GM12878 (cell line): Measurements from ENCODE around the gene DAAM1. TPM values are rescaled to one million over a fixed set of nuclear protein-coding genes. Genes with fewer than 3 reads are reported as not detected.

Experiments
- ATAC-seq: fragments of 200-7000 bp; cut with Tn5 transposase; 3 replicates; pipeline ENCODE4 v1.9.1; 2020; ENCODE audit warnings: mild to moderate bottlenecking, moderate library complexity
- BruUV-seq: library from RNA; stranded (reverse); fragments of 400-500 nt; replicated peaks from 2 replicates; lab custom pipeline; 2021; lab: Mats Ljungman, UMichigan
- CTCF ChIA-PET: fragments of 300-600 bp; sonication (Branson Sonifier 250); formaldehyde crosslinking; extraction: SDS; loops from one replicate; lab custom pipeline; 2021; ENCODE audit warnings: inconsistent platforms; lab: Yijun Ruan, JAX
- POLR2A ChIA-PET: fragments of 350-600 bp; formaldehyde crosslinking; extraction: SDS; loops from one replicate; lab custom pipeline; 2021; ENCODE audit warnings: inconsistent platforms; lab: Charles Lee
- RAD21 ChIA-PET: fragments of 300-600 bp; sonication (Branson Sonifier 250); formaldehyde crosslinking; loops from one replicate; lab custom pipeline; 2023; ENCODE audit warnings: antibody characterized with exemption; ENCODE audit not compliant: unreplicated experiment; lab: Charles Lee
- SMC1A ChIA-PET: fragments of 300-600 bp; sonication (Branson Sonifier 250); formaldehyde crosslinking; loops from one replicate; lab custom pipeline; 2023; ENCODE audit not compliant: unreplicated experiment, uncharacterized antibody; lab: Charles Lee
- DNase-seq: peaks from one replicate; pipeline ENCODE4 v3.0.0-alpha.2; 2011; ENCODE audit warnings: low read depth, low spot score
- FAIRE-seq: peaks from 3 replicates; lab custom pipeline; 2011; peaks lifted over from hg19 to GRCh38; lab: Jason Lieb, UNC
- H2AFZ ChIP-seq: 2 replicates; pipeline ENCODE4 v1.6.0; 2011; ENCODE audit warnings: low read depth, low read length, control low read depth; ENCODE audit not compliant: control insufficient read depth
- H3K27ac ChIP-seq: 2 replicates; pipeline ENCODE4 v1.5.1; 2011; ENCODE audit warnings: control low read depth; ENCODE audit not compliant: control insufficient read depth, insufficient read depth
- H3K27me3 ChIP-seq, 2 experiments: replicated peaks in 1 of 2; 2 replicates each; pipeline versions ENCODE4 v1.6.0 to v1.6.1; 2011; ENCODE audit warnings: low read length in 1 of 2; ENCODE audit not compliant: control insufficient read depth in 2 of 2, insufficient read depth in 2 of 2
- H3K36me3 ChIP-seq, 2 experiments: 2 replicates each; pipeline ENCODE4 v1.5.1; 2011; ENCODE audit warnings: low read length in 1 of 2; ENCODE audit not compliant: control insufficient read depth in 2 of 2, insufficient read depth in 2 of 2
- H3K4me1 ChIP-seq: 2 replicates; pipeline ENCODE4 v1.6.1; 2011; ENCODE audit warnings: mild to moderate bottlenecking, low read length, moderate library complexity, mixed read lengths; ENCODE audit not compliant: control insufficient read depth, insufficient read depth
- H3K4me2 ChIP-seq: 2 replicates; pipeline ENCODE4 v1.6.0; 2011; ENCODE audit warnings: control low read depth; ENCODE audit not compliant: control insufficient read depth, insufficient read depth
- H3K4me3 ChIP-seq: fragments of 200-600 bp; sonication (generic); 2 replicates; pipeline ENCODE4 v1.5.1; 2016
- H3K79me2 ChIP-seq: 2 replicates; pipeline ENCODE4 v1.6.0; 2011; ENCODE audit warnings: low read length; ENCODE audit not compliant: control insufficient read depth, insufficient read depth
- H3K9ac ChIP-seq: 2 replicates; pipeline ENCODE4 v1.8.0; 2011; ENCODE audit warnings: low read length, control low read depth, mixed read lengths; ENCODE audit not compliant: control insufficient read depth, insufficient read depth
- H3K9me3 ChIP-seq: replicated peaks from 3 replicates; pipeline ENCODE4 v1.5.1; 2011; ENCODE audit warnings: mild to moderate bottlenecking, low read length; ENCODE audit not compliant: control insufficient read depth, insufficient read depth
- H4K20me1 ChIP-seq: 2 replicates; pipeline ENCODE4 v1.6.0; 2011; ENCODE audit not compliant: control insufficient read depth, insufficient read depth
- ATF7 ChIP-seq: fragments of 450-650 bp; IDR thresholded peaks from 2 replicates; pipeline ENCODE4 v1.6.1; 2016; ENCODE audit warnings: low read depth, mild to moderate bottlenecking
- BCL3 ChIP-seq: IDR thresholded peaks from 2 replicates; pipeline ENCODE4 v1.6.1; 2011; ENCODE audit warnings: borderline replicate concordance, low read depth, mild to moderate bottlenecking, moderate library complexity, low read length; ENCODE audit not compliant: insufficient read depth, poor library complexity, severe bottlenecking
- BMI1 ChIP-seq: fragments of 450-650 bp; IDR thresholded peaks from 2 replicates; pipeline ENCODE4 v1.6.1; 2016; ENCODE audit warnings: mild to moderate bottlenecking, moderate library complexity, borderline replicate concordance
- CREB1 ChIP-seq: IDR thresholded peaks from 2 replicates; pipeline ENCODE4 v1.6.1; 2012; ENCODE audit warnings: low read depth, mild to moderate bottlenecking, inconsistent platforms
- CREM ChIP-seq: IDR thresholded peaks from 2 replicates; pipeline ENCODE4 v1.6.1; 2014; ENCODE audit warnings: antibody characterized with exemption, low read depth
- CTCF ChIP-seq, 3 experiments: IDR thresholded peaks in 2 of 3; conservative IDR thresholded peaks in 1 of 3; 2 replicates each; pipeline ENCODE4 v1.5.1; 2011; ENCODE audit warnings: low read depth in 3 of 3, low read length in 3 of 3, mild to moderate bottlenecking in 3 of 3, control low read depth in 2 of 3, moderate library complexity in 2 of 3, inconsistent platforms in 1 of 3, mixed read lengths in 1 of 3; ENCODE audit not compliant: control insufficient read depth in 2 of 3, insufficient read depth in 1 of 3; ENCODE audit errors: extremely low read depth in 1 of 3
- DPF2 ChIP-seq: fragments of 450-650 bp; IDR thresholded peaks from 2 replicates; pipeline ENCODE4 v1.6.1; 2017; ENCODE audit warnings: mild to moderate bottlenecking
- FOXK2 ChIP-seq: fragments of 450-650 bp; IDR thresholded peaks from 2 replicates; pipeline ENCODE4 v1.6.1; 2017; ENCODE audit warnings: mild to moderate bottlenecking, moderate library complexity
- FOXM1 ChIP-seq: IDR thresholded peaks from 2 replicates; pipeline ENCODE4 v1.6.1; 2012; ENCODE audit warnings: low read depth, mild to moderate bottlenecking, inconsistent platforms, low read length, moderate library complexity
- IKZF2 ChIP-seq, 2 experiments: fragments of 450-650 bp; IDR thresholded peaks; 2 replicates each; pipeline ENCODE4 v1.6.1; 2017; ENCODE audit warnings: mild to moderate bottlenecking in 2 of 2, moderate library complexity in 2 of 2
- MEF2A ChIP-seq: IDR thresholded peaks from 2 replicates; pipeline ENCODE4 v1.6.1; 2011; ENCODE audit warnings: low read depth, mild to moderate bottlenecking, low read length, moderate library complexity; ENCODE audit not compliant: insufficient read depth
- MEF2B ChIP-seq: fragments of 450-650 bp; IDR thresholded peaks from 2 replicates; pipeline ENCODE4 v1.6.1; 2018; ENCODE audit warnings: mild to moderate bottlenecking, moderate library complexity; ENCODE audit not compliant: partially characterized antibody, poor library complexity, severe bottlenecking
- NFIC ChIP-seq: IDR thresholded peaks from 2 replicates; pipeline ENCODE4 v1.6.1; 2012; ENCODE audit warnings: low read depth, mild to moderate bottlenecking, inconsistent platforms, low read length, moderate library complexity
- NFYA ChIP-seq: IDR thresholded peaks from 2 replicates; pipeline ENCODE4 v1.6.1; 2011; ENCODE audit warnings: low read depth, mild to moderate bottlenecking, low read length, improper control_type of control experiment, borderline replicate concordance
- PKNOX1 ChIP-seq: fragments of 450-650 bp; IDR thresholded peaks from 2 replicates; pipeline ENCODE4 v1.6.1; 2016; ENCODE audit warnings: mild to moderate bottlenecking
- RUNX3 ChIP-seq: IDR thresholded peaks from 2 replicates; pipeline ENCODE4 v1.6.1; 2012; ENCODE audit warnings: low read length, inconsistent platforms
- SMARCA5 ChIP-seq: fragments of 450-650 bp; IDR thresholded peaks from 2 replicates; pipeline ENCODE4 v1.6.1; 2017; ENCODE audit warnings: mild to moderate bottlenecking
- SPI1 ChIP-seq: IDR thresholded peaks from 2 replicates; pipeline ENCODE4 v1.6.1; 2011; ENCODE audit warnings: low read depth, mild to moderate bottlenecking, low read length, moderate library complexity, borderline replicate concordance; ENCODE audit not compliant: insufficient read depth
- SUPT20H ChIP-seq: IDR thresholded peaks from 2 replicates; pipeline ENCODE4 v1.6.1; 2011; ENCODE audit warnings: low read depth, mild to moderate bottlenecking, low read length, moderate library complexity, borderline replicate concordance; ENCODE audit not compliant: control insufficient read depth
- TCF12 ChIP-seq: IDR thresholded peaks from 2 replicates; pipeline ENCODE4 v1.6.1; 2011; ENCODE audit warnings: low read depth, mild to moderate bottlenecking, low read length
- WGBS: methylation state at CpG from one replicate; pipeline ENCODE4 v1.1.6; 2016; ENCODE audit warnings: low lambda C conversion rate; ENCODE audit not compliant: insufficient replicate concordance, insufficient coverage; ENCODE audit errors: missing lambda C conversion rate; 5-methylcytosine and 5-hydroxymethylcytosine counted together
- in situ Hi-C: fragments of 300-500 bp; cut with MboI; formaldehyde crosslinking; loops from 9 replicates; pipeline ENCODE4 v1.14.3; 2018; ENCODE audit warnings: mixed read lengths
- intact Hi-C: fragments of 100-400 bp; cut with micrococcal nuclease; formaldehyde crosslinking; loops from one replicate; pipeline ENCODE4 v1.14.2; 2022; ENCODE audit not compliant: unreplicated experiment
- polyA plus RNA-seq, 11 experiments: library from polyadenylated mRNA; depleted of rRNA in 4 of 11; unstranded in 6 of 11; stranded (reverse) in 5 of 11; fragments of >200 nt; fragmentation: Nextera tagmentation in 4 of 11; fragmentation: Illumina TruSeq in 1 of 11; extraction: Ambion mirVana in 4 of 11; extraction: Trizol in 1 of 11; gene quantifications; 1 replicate in 1 of 11; 2 replicates in 10 of 11; pipeline versions ENCODE4 v1.2.1 to v1.2.3, GENCODE V29; 2011 to 2016; ENCODE audit warnings: inconsistent platforms in 2 of 11, missing spikeins in 2 of 11, low read depth in 1 of 11
- total RNA-seq, 4 experiments: library from RNA; depleted of rRNA in 3 of 4; stranded (reverse); fragments of >200 nt in 3 of 4; fragmentation: Illumina TruSeq in 1 of 4; extraction: Trizol in 1 of 4; gene quantifications; 2 replicates each; pipeline versions ENCODE4 v1.2.1 to v1.2.3, GENCODE V29; 2013 to 2021

DAAM1 gene
- total and polyA plus RNA-seq, 10 of the 15 experiments (the other 5 are each of a cell fraction or from before 2014, with no cell fraction given) = 13.8 to 32.4 (median 24.2) TPM

- Histone ChIP-seq H3K9ac (no peak overlapping the region), H3K27me3 (no peaks in the 10 kb centered on the region), H3K4me3 (no peak overlapping the region), H3K79me2 (no peaks in the 10 kb centered on the region), H3K36me3 (no peaks in the 10 kb centered on the region), H3K4me2 (no peak overlapping the region), H3K27ac (no peak overlapping the region), H4K20me1 (no peaks in the 10 kb centered on the region), H2AFZ (no peak overlapping the region), H3K9me3 (no peaks in the 10 kb centered on the region), H3K4me1 (no peaks in the 10 kb centered on the region)
- intact Hi-C loops = no loop called here
- WGBS = 65% methylated on average over 6 of the region's 7 CpGs
- ATAC-seq = peak; percentile 92
- ChIA-PET POLR2A (interaction anchor here (0.5 to 0.6 kb wide), 2 partner anchors 73 to 90 kb away, joined by 3 to 4 read pairs; no protein-coding TSS in a partner anchor), RAD21 (interaction anchor here (0.8 to 1.5 kb wide), 5 partner anchors 9 to 303 kb away, joined by 3 to 4 read pairs (median 3); partner anchors contain the start of gene DAAM1), SMC1A (interaction anchor here (0.8 to 2.5 kb wide), 10 partner anchors 8 to 282 kb away, joined by 3 to 9 read pairs (median 5); no protein-coding TSS in a partner anchor), CTCF (no interaction called here)
- DNase-seq = no peak
- no TSS peak for BruUV-seq
- no peak for FAIRE-seq
- in situ Hi-C loops = no loop called here
- peak; percentile 28 for TF ChIP-seq MEF2B
- TF ChIP-seq SMARCA5 = no peak
- TF ChIP-seq FOXM1 = peak; percentile 49; the same call in 1 of the 2 replicates
- TF ChIP-seq MEF2A = 0 out of 2 replicates have a peak, but pooled peaks have one; percentile 45
- 0 out of 2 replicates have a peak, but pooled peaks have one; percentile 20 for TF ChIP-seq CREB1
- TF ChIP-seq NFYA = no peak
- TF ChIP-seq SUPT20H = no peak
- TF ChIP-seq DPF2 = 0 out of 2 replicates have a peak, but pooled peaks have one; percentile 27
- peak; percentile 41; the same call in 1 of the 2 replicates for TF ChIP-seq SPI1
- 0 out of 2 replicates have a peak, but pooled peaks have one; percentile 19 for TF ChIP-seq CREM
- 0 out of 2 replicates have a peak, but pooled peaks have one; percentile 5 for TF ChIP-seq TCF12
- TF ChIP-seq CTCF (IDR thresholded peaks at IDR 0.05 in 2 of 3, conservative IDR thresholded peaks at IDR 0.05 in 1 of 3; ENCODE audit: control insufficient read depth in 2 of 3, extremely low read depth in 1 of 3, insufficient read depth in 1 of 3, low read depth in 3 of 3, low read length in 3 of 3) = no peak
- TF ChIP-seq NFIC = peak; percentile 59; the same call in 1 of the 2 replicates
- peak; percentile 61; the same call in 1 of the 2 replicates for TF ChIP-seq PKNOX1
- TF ChIP-seq BCL3 = no peak
- 0 out of 2 replicates have a peak, but pooled peaks have one; percentile 35 for TF ChIP-seq BMI1
- TF ChIP-seq FOXK2 = peak; percentile 59
- 0 out of 4 replicates have a peak, but pooled peaks of 1 of the 2 experiments have one; percentile 23 for TF ChIP-seq IKZF2 (IDR thresholded peaks at IDR 0.05)
- peak; percentile 43; the same call in 1 of the 2 replicates for TF ChIP-seq ATF7
- TF ChIP-seq RUNX3 = peak; percentile 73
Measured at GRCh38 chr14:59161561-59162175, 26.8 kb upstream of the DAAM1 start.
